Heart right ventricle (tissue), 16 donors: ENCODE measurements around the gene SUPT4H1. TPM values are rescaled to one million over a fixed set of nuclear protein-coding genes. Genes with fewer than 3 reads are reported as not detected.

Source experiments
- ATAC-seq, 8 donors: fragments of 200-7000 bp; cut with Tn5 transposase; one replicate each; pipeline ENCODE4 v1.9.1; 2020; ENCODE audit warnings: mild to moderate bottlenecking in 8 of 8, moderate library complexity in 8 of 8, moderate number of reproducible peaks in 1 of 8
- DNase-seq, 2 donors: peaks; one replicate each; pipeline ENCODE4 v3.0.0-alpha.2; 2020
- H3K27ac ChIP-seq, 10 donors: fragments of 200-600 bp; sonication (generic) in 2 of 10; one replicate each; pipeline versions ENCODE4 v1.5.0 to v1.8.0; 2020 to 2022; ENCODE audit warnings: mild to moderate bottlenecking in 3 of 10
- H3K27me3 ChIP-seq, 7 donors: fragments of 200-600 bp; one replicate each; pipeline ENCODE4 v1.8.0; 2021 to 2022; ENCODE audit warnings: mild to moderate bottlenecking in 2 of 7
- H3K36me3 ChIP-seq, 9 donors: fragments of 200-600 bp; sonication (generic) in 1 of 9; one replicate each; pipeline versions ENCODE4 v1.5.0 to v1.8.0; 2020 to 2022; ENCODE audit warnings: mild to moderate bottlenecking in 2 of 9
- H3K4me1 ChIP-seq, 9 donors: fragments of 200-600 bp; sonication (generic) in 1 of 9; one replicate each; pipeline versions ENCODE4 v1.5.0 to v1.8.0; 2020 to 2022; ENCODE audit warnings: mild to moderate bottlenecking in 4 of 9
- H3K4me3 ChIP-seq, 10 donors: fragments of 200-600 bp; sonication (generic) in 2 of 10; one replicate each; pipeline versions ENCODE4 v1.5.0 to v1.8.0; 2020 to 2022; ENCODE audit warnings: mild to moderate bottlenecking in 7 of 10, moderate library complexity in 2 of 10
- H3K9me3 ChIP-seq, 11 donors: fragments of 200-600 bp in 10 of 11; sonication (generic) in 2 of 11; one replicate each; pipeline versions ENCODE4 v1.5.0 to v1.8.0; 2013 to 2022; ENCODE audit warnings: mild to moderate bottlenecking in 2 of 11, control low read depth in 1 of 11, moderate library complexity in 1 of 11
- CTCF ChIP-seq, 9 donors: fragments of 200-600 bp; sonication (generic) in 2 of 9; IDR thresholded peaks; one replicate each; pipeline versions ENCODE4 v1.5.0 to v1.8.0; 2021 to 2022; ENCODE audit warnings: antibody characterized with exemption in 9 of 9, mild to moderate bottlenecking in 5 of 9, moderate library complexity in 1 of 9
- WGBS, 2 donors: extraction: QIAGEN DNeasy Blood & Tissue Kit; methylation state at CpG; one replicate each; pipeline ENCODE4 v1.1.7; 2013; ENCODE audit warnings: inconsistent platforms in 1 of 2; 5-methylcytosine and 5-hydroxymethylcytosine counted together
- intact Hi-C, 10 donors: fragments of 100-400 bp; cut with DNase I; formaldehyde crosslinking; loops; one replicate each; pipeline versions ENCODE4 v1.11.1 to v1.14.2; 2022
- polyA plus RNA-seq, 2 donors: library from polyadenylated mRNA; stranded (reverse); fragments of 200-250 nt; gene quantifications; one replicate each; pipeline ENCODE4 v1.2.3, GENCODE V29; 2013
- total RNA-seq, 10 donors: library from RNA; stranded (reverse); fragmentation: NEBNext Ultra II Directional in 3 of 10; extraction: Animal tissue kit (Norgen Biotek cat#: 25700) in 3 of 10; gene quantifications; one replicate each; pipeline versions ENCODE4 v1.2.1 to v1.2.4, GENCODE V29; 2021 to 2023
- donor health status: Arrhythmogenic right ventricular cardiomyopathy.
- donor health status: ischemic (EF 13 %, LVEDD 7.1; RV severe dilation, severe dysfunction).
- donor health status: healthy with polysubstance abuse.
- donor health status: DM: no; HTN: yes; CAD: no.
- donor health status: DM: no; HTN: no; CAD: no.
- donor health status: ischemic (EF 25% LVEDD 6.9; RV normal size, moderate dysfunction).
- donor health status: ischemic (EF 25% LVEDD 5.7; RV mildly dilated, moderate dysfunction).
- donor health status: healthy.
- donor health status: DM: yes; HTN: yes; CAD: no.
- donor health status: Ischemic cardiomyopathy.
- donor health status: ischemic (EF 35%, LVEDD 5.7; RV mildly dilated, moderate dysfunction).
- donor health status: nonischemic (EF 11% LVEDD 7.7; RV severe dilation, severe dysfunction).
- donor health status: DM: yes; HTN: yes; CAD: no.
- donor health status: PGD.
- donor health status: ischemic (EF 29% LVEDD 5.4; RV normal size, mild dysfunction).
- donor health status: nonischemic (EF 23%, LVEDD 6.1; RV moderate dilation, normal function).

SUPT4H1 gene
- total and polyA plus RNA-seq, 12 donors = 38.0 to 95.0 (median 59.8) TPM

GRCh38 chr17:58315281-58315711 lies 36.7 kb downstream of the SUPT4H1 start:
- WGBS, 2 donors = 85 to 91% methylated on average over 6 of the region's 6 CpGs
- DNase-seq = no peak
- no peak overlapping the region for H3K4me3 ChIP-seq
- no peaks in the 10 kb centered on the region for H3K9me3 ChIP-seq
- no peaks in the 10 kb centered on the region for H3K27me3 ChIP-seq
- ATAC-seq = no peak
- H3K27ac ChIP-seq = no peak overlapping the region
- TF ChIP-seq CTCF (IDR thresholded peaks at IDR 0.05) = no peak
- H3K36me3 ChIP-seq = no peaks in the 10 kb centered on the region
- H3K4me1 ChIP-seq = peaks cover 0 to 5% (median 0%) of the 10 kb centered on the region in 9 donors
- intact Hi-C loops = loop anchor here in 5 of 10 donors (5.0 to 10.0 kb wide), 4 partner anchors 100 to 132 kb away; partner anchors contain the start of gene RNF43 (in 2 of the 5)

GRCh38 chr17:58314706-58315015 lies 37.3 kb downstream of the SUPT4H1 start:
- DNase-seq = no peak

GRCh38 chr17:58313815-58314705 lies 37.9 kb downstream of the SUPT4H1 start:
- WGBS, 2 donors = 67 to 76% methylated on average over 7 of the region's 7 CpGs
- H3K36me3 ChIP-seq = no peaks in the 10 kb centered on the region

More at GRCh38 chr17:58314706-58315015, 37.3 kb downstream of the SUPT4H1 start:
- H3K36me3 ChIP-seq = no peaks in the 10 kb centered on the region
- no peak for TF ChIP-seq CTCF (IDR thresholded peaks at IDR 0.05)
- 82 to 85% methylated on average over 6 of the region's 6 CpGs for WGBS, 2 donors
- ATAC-seq = no peak
- no peaks in the 10 kb centered on the region for H3K27me3 ChIP-seq
- H3K9me3 ChIP-seq = no peaks in the 10 kb centered on the region
- no peak overlapping the region for H3K27ac ChIP-seq
- H3K4me3 ChIP-seq = no peak overlapping the region
- H3K4me1 ChIP-seq = peaks cover 0 to 5% (median 0%) of the 10 kb centered on the region in 9 donors
- intact Hi-C loops = loop anchor here in 7 of 10 donors (5.0 to 10.0 kb wide), 5 partner anchors 100 to 133 kb away; partner anchors contain the start of gene RNF43 (in 2 of the 7)

More at GRCh38 chr17:58313815-58314705, 37.9 kb downstream of the SUPT4H1 start:
- intact Hi-C loops = loop anchor here in 5 of 10 donors (5.0 to 10.0 kb wide), 4 partner anchors 101 to 133 kb away; partner anchors contain the start of gene RNF43 (in 1 of the 5)
- Histone ChIP-seq H3K9me3 (no peaks in the 10 kb centered on the region), H3K27ac (no peak overlapping the region), H3K4me1 (peaks cover 0 to 5% (median 0%) of the 10 kb centered on the region in 9 donors), H3K4me3 (no peak overlapping the region), H3K27me3 (no peaks in the 10 kb centered on the region)
- no peak for DNase-seq
- no peak for TF ChIP-seq CTCF (IDR thresholded peaks at IDR 0.05)
- ATAC-seq = no peak
